ACC112 (cell line): Measurements from ENCODE around the gene ZNF239.
"Not testable (repeated sequence)": the region's sequence is repeated elsewhere in the genome, so short reads cannot be mapped to it uniquely, and the experiment has no call there.

Experiments used
- H2AFZ ChIP-seq: fragments of 200-600 bp; sonication (generic); one replicate; pipeline ENCODE4 v1.6.0; 2017; ENCODE audit warnings: antibody characterized with exemption, low read length; ENCODE audit not compliant: unreplicated experiment
- H3K27ac ChIP-seq: fragments of 200-600 bp; sonication (generic); 2 replicates; pipeline ENCODE4 v1.5.1; 2014; ENCODE audit warnings: low read depth, mild to moderate bottlenecking, antibody characterized with exemption, low read length, moderate library complexity
- H3K27me3 ChIP-seq: fragments of 200-600 bp; sonication (generic); 2 replicates; pipeline ENCODE4 v1.6.1; 2014; ENCODE audit warnings: mild to moderate bottlenecking, antibody characterized with exemption, low read length, moderate library complexity, mixed read lengths; ENCODE audit not compliant: insufficient read depth
- H3K36me3 ChIP-seq: fragments of 200-600 bp; sonication (generic); 2 replicates; pipeline ENCODE4 v1.6.1; 2016; ENCODE audit warnings: mild to moderate bottlenecking, antibody characterized with exemption, low read length, moderate library complexity, mixed read lengths; ENCODE audit not compliant: insufficient read depth
- H3K4me1 ChIP-seq: fragments of 200-600 bp; sonication (generic); one replicate; pipeline ENCODE4 v1.6.1; 2016; ENCODE audit warnings: low read length, mixed read lengths; ENCODE audit not compliant: insufficient read depth, unreplicated experiment, control insufficient read depth
- H3K4me3 ChIP-seq: fragments of 200-600 bp; sonication (generic); 2 replicates; pipeline ENCODE4 v1.5.1; 2014; ENCODE audit warnings: mild to moderate bottlenecking, low read depth, low read length
- H3K79me2 ChIP-seq: fragments of 200-600 bp; sonication (generic); one replicate; pipeline ENCODE4 v1.6.0; 2016; ENCODE audit warnings: low read length; ENCODE audit not compliant: control insufficient read depth, unreplicated experiment, insufficient read depth

The ZNF239 gene

GRCh38 chr10:43601576-43601975, 27.2 kb upstream of the ZNF239 start:
- not testable (repeated sequence) for H3K4me1 ChIP-seq, H3K79me2 ChIP-seq, H3K36me3 ChIP-seq, H3K27ac ChIP-seq, H2AFZ ChIP-seq, H3K27me3 ChIP-seq, H3K4me3 ChIP-seq

GRCh38 chr10:43599333-43599732, 24.9 kb upstream of the ZNF239 start:
- no peak overlapping the region for H3K4me3 ChIP-seq
- H3K27ac ChIP-seq, result no peak overlapping the region
- H3K27me3 ChIP-seq, result no peaks in the 10 kb centered on the region
- peaks cover 16% of the 10 kb centered on the region for H3K4me1 ChIP-seq
- no peaks in the 10 kb centered on the region for H3K36me3 ChIP-seq
- no peak overlapping the region for H2AFZ ChIP-seq
- H3K79me2 ChIP-seq, result no peaks in the 10 kb centered on the region

- no peaks in the 10 kb centered on the region for H3K36me3 ChIP-seq
- no peaks in the 10 kb centered on the region for H3K79me2 ChIP-seq
- H2AFZ ChIP-seq, result no peak overlapping the region
- no peak overlapping the region for H3K27ac ChIP-seq
- peaks cover 16% of the 10 kb centered on the region for H3K4me1 ChIP-seq
- no peaks in the 10 kb centered on the region for H3K27me3 ChIP-seq
- no peak overlapping the region for H3K4me3 ChIP-seq
Observed at GRCh38 chr10:43598446-43598845, 24.0 kb upstream of the ZNF239 start.

- Histone ChIP-seq H2AFZ (peak overlapping the region; percentile 45), H3K4me3 (no peak overlapping the region), H3K4me1 (peaks cover 16% of the 10 kb centered on the region), H3K36me3 (no peaks in the 10 kb centered on the region), H3K27me3 (no peaks in the 10 kb centered on the region; the same call in 1 of the 2 replicates), H3K79me2 (no peaks in the 10 kb centered on the region), H3K27ac (no peak overlapping the region)
Observed at GRCh38 chr10:43596546-43596945, 22.1 kb upstream of the ZNF239 start.

DNA sequence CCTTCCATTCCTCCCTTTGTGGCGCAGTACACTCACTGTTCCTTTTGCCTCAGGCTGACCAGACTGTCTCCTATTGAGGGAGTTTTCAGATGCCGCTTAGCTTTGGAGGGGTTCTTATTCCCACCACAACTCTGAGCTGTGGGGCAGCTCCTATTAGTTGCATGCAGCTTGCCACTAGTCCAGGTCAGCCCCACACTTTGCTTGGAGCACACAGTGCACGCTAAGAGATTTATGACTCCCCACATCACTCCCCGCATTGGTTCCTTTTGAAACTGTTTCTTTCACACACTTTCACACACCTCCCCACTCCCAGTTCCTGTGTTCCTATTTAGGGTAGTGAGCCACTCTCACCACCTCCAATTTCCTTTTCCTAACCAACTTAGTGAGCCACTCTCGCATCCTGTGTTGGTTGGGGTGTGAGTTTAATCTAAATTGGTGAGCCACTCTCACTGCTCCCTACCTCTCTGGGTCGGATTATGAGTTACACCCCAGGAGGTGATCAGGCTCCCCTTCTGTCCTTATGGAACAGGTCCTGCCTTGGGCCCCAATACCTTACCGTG, 21.4 kb upstream of the ZNF239 start:
- Histone ChIP-seq H3K4me3 (peak overlapping the region; percentile 70), H3K36me3 (no peaks in the 10 kb centered on the region), H3K79me2 (no peaks in the 10 kb centered on the region), H2AFZ (peak overlapping the region; percentile 45), H3K27me3 (peaks cover 7% of the 10 kb centered on the region; the same call in 1 of the 2 replicates), H3K4me1 (peaks cover 16% of the 10 kb centered on the region), H3K27ac (no peak overlapping the region)

DNA sequence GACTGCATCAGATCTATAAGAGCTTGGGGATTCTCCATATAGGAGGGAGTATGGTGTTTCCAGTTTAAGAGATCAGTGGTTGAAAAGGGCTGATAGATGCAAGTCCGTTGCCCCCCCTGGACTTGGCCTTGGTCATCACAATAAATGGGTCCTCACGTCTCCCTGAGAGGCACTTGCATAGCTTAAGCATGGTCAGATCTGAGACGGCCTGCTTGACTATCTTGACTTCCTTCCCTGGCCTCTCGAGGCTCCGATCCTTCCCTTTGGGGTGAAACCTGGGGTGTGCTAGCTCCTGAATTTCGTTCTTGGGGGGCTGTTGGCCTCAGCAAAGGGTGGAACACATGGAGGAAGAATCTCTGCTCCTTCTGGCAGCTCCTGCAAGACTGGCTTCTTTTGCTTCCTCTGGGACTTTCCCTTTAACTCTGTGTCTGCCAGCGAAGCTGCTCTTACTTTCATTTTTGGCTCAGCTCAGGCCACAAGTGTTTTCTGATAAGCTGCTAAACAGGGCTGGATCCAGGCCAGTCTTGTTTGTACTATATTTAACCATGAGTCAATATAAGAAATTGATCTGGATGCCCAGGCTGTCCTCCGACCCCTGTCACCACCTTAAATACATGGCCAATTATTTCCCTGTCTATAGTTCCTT, 20.7 kb upstream of the ZNF239 start:
- H3K36me3 ChIP-seq, result no peaks in the 10 kb centered on the region
- H3K79me2 ChIP-seq, result no peaks in the 10 kb centered on the region
- peaks cover 16% of the 10 kb centered on the region for H3K4me1 ChIP-seq
- no peak overlapping the region for H3K27ac ChIP-seq
- peaks cover 8% of the 10 kb centered on the region; the same call in 1 of the 2 replicates for H3K27me3 ChIP-seq
- H3K4me3 ChIP-seq, result peak overlapping the region; percentile 70
- peak overlapping the region; percentile 93 for H2AFZ ChIP-seq

DNA sequence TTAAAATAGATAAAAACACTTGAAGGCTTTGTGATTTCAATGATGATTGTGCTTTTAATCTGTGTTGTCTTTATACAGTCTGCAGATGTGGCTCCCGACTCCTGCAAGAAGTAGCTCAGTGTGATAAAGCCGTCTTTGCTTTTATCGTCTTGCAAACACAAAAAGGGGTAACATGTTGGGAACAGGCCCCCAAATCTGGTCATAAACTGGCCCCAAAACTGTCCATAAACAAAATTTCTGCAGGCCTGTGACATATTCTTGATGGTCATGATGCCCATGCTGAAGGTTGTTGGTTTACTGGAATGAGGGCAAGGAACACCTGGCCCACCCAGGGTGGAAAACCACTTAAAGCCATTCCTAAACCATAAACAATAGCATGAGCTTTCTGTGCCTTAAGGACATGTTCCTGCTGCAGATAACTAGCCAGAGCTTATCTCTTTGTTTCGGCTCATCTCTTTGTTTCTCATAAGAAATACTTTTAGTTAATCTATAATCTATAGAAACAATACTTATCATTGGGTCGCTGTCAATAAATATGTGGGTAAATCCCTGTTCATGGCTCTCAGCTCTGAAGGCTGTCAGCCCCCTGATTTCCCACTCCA, 17.0 kb upstream of the ZNF239 start:
- Histone ChIP-seq H3K4me3 (no peak overlapping the region), H3K27ac (no peak overlapping the region), H2AFZ (no peak overlapping the region), H3K4me1 (peaks cover 16% of the 10 kb centered on the region), H3K79me2 (no peaks in the 10 kb centered on the region), H3K36me3 (no peaks in the 10 kb centered on the region), H3K27me3 (peaks cover 22% of the 10 kb centered on the region; the same call in 1 of the 2 replicates)

DNA sequence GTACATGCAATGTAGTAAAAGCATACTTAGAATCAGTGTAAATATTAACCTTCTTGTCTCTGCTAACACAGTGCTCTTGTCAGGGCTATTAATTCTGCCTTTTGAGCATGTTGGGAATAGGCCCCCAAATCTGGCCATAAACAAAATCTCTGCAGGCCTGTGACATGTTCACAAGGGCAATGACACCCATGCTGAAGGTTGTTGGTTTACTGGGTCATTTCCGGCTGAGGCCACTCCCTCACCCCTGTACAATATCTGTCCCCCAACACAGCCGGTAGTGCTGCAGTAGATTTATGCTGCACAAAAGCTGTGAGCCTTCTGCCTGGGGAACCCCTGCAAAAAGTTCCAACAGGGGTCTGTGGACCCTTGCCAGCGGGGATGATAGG, 12.3 kb upstream of the ZNF239 start:
- not testable (repeated sequence) for H3K4me3 ChIP-seq, H3K79me2 ChIP-seq, H3K36me3 ChIP-seq, H3K27ac ChIP-seq, H2AFZ ChIP-seq, H3K4me1 ChIP-seq
- H3K27me3 ChIP-seq, result peaks cover 22% of the 10 kb centered on the region; the same call in 1 of the 2 replicates

- H3K4me3 ChIP-seq, result no peak overlapping the region
- no peak overlapping the region for H2AFZ ChIP-seq
- H3K4me1 ChIP-seq, result no peaks in the 10 kb centered on the region
- peaks cover 19% of the 10 kb centered on the region; the same call in 1 of the 2 replicates for H3K27me3 ChIP-seq
- no peak overlapping the region for H3K27ac ChIP-seq
- H3K36me3 ChIP-seq, result no peaks in the 10 kb centered on the region
- no peaks in the 10 kb centered on the region for H3K79me2 ChIP-seq
Observed at GRCh38 chr10:43585981-43586729, 11.7 kb upstream of the ZNF239 start.

DNA sequence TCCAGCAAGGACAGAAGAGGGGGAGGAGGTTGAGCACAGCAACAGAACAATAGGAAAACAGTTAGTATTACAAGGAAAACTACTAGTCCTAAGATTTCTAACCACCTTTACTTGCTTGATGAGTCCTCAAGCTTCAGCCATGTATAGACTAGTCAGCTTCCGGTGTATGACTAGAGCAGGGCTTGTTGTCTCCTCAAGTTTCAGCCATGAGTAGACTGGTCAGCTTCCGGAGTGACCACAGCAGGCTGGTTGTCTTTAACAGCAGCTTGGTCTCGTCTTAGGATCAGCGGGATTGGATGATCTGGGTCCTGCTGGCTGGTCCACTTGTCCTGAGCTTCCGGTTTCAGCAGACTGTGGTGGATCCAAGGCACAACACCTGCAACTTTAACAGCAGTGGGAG, 10.6 kb upstream of the ZNF239 start:
- no peak overlapping the region for H3K27ac ChIP-seq

More for the DNA sequence above, 10.6 kb upstream of the ZNF239 start:
- Histone ChIP-seq H2AFZ (no peak overlapping the region), H3K27me3 (peaks cover 14% of the 10 kb centered on the region; the same call in 1 of the 2 replicates), H3K79me2 (no peaks in the 10 kb centered on the region), H3K4me3 (no peak overlapping the region), H3K36me3 (no peaks in the 10 kb centered on the region), H3K4me1 (no peaks in the 10 kb centered on the region)
